Heart left ventricle (tissue), 13 donors: ENCODE measurements around the gene F7.

ENCODE experiments used
- CTCF ChIP-seq, 12 donors: fragments of 200-600 bp; sonication (generic) in 4 of 12; IDR thresholded peaks; one replicate each; pipeline versions ENCODE4 v1.5.0 to v1.8.0; 2018 to 2022; ENCODE audit warnings: antibody characterized with exemption in 12 of 12, mild to moderate bottlenecking in 5 of 12
- POLR2A ChIP-seq, 2 donors: fragments of 450-650 bp; IDR thresholded peaks; one replicate each; pipeline ENCODE4 v1.6.1; 2017; ENCODE audit warnings: antibody characterized with exemption in 2 of 2, mild to moderate bottlenecking in 2 of 2, moderate library complexity in 2 of 2
- donor health status: ischemic (EF 13 %, LVEDD 7.1; RV severe dilation, severe dysfunction).
- donor health status: DM: no; HTN: yes; CAD: no.
- donor health status: DM: no; HTN: no; CAD: no.
- donor health status: ischemic (EF 25% LVEDD 6.9; RV normal size, moderate dysfunction).
- donor health status: ischemic (EF 25% LVEDD 5.7; RV mildly dilated, moderate dysfunction).
- donor health status: ischemic (EF 35%, LVEDD 5.7; RV mildly dilated, moderate dysfunction).
- donor health status: nonischemic (EF 11% LVEDD 7.7; RV severe dilation, severe dysfunction).
- donor health status: DM: yes; HTN: yes; CAD: no.
- donor health status: PGD.
- donor health status: ischemic (EF 29% LVEDD 5.4; RV normal size, mild dysfunction).
- donor health status: nonischemic (EF 23%, LVEDD 6.1; RV moderate dilation, normal function).

DNA sequence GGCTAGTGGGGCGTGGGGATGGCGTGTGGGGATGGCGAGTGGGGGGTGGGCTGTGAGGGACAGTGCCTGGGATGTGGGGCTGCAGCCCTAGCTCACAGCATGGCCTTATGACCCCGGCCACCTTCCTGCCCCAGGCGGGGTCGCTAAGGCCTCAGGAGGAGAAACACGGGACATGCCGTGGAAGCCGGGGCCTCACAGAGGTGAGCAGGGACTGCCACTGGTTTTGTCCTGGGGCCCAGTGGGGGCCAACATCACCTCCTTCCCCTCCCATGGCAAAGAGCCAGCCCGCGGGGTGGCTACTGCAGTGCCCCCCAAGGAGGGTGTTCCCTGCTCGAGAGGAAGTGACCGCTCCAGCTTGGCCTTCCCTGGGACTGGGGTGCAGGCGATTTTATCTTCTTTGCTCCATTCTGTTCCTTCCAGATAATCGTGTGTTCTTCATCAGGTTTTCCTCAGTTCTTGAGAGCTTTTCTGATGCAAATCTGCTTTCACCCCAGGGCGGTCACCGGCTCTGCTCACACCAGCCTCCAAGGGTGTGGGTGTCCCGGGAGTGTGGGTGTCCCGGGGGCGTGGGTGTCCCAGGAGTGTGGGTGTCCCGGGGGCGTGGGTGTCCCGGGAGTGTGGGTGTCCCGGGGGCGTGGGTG, 1.2 kb downstream of the F7 start:
- TF ChIP-seq CTCF (IDR thresholded peaks at IDR 0.05): no peak
- TF ChIP-seq POLR2A (IDR thresholded peaks at IDR 0.05): no peak
